Adrenal gland (tissue), 19 donors: ENCODE measurements around the gene TNFAIP8L3. TPM values are rescaled to one million over a fixed set of nuclear protein-coding genes. Genes with fewer than 3 reads are reported as not detected.
"Not testable (repeated sequence)": the region's sequence is repeated elsewhere in the genome, so short reads cannot be mapped to it uniquely, and the experiment has no call there.

Experiments used
- DNase-seq, 7 donors: peaks; one replicate each; pipeline ENCODE4 v3.0.0-alpha.2; 2019 to 2020
- H3K27ac ChIP-seq, 5 donors: fragments of 200-600 bp; sonication (generic) in 4 of 5; 1 replicate in 3 of 5; 2 replicates in 2 of 5; pipeline versions ENCODE4 v1.5.1 to v1.8.0; 2016 to 2020; ENCODE audit warnings: mild to moderate bottlenecking in 1 of 5
- H3K27me3 ChIP-seq: fragments of 200-600 bp; 2 replicates; pipeline ENCODE4 v1.8.0; 2021
- H3K36me3 ChIP-seq, 2 donors: fragments of 200-600 bp; replicated peaks in 1 of 2; 1 replicate in 1 of 2; 2 replicates in 1 of 2; pipeline versions ENCODE4 v1.5.1 to v1.8.0; 2018 to 2022
- H3K4me1 ChIP-seq, 2 donors: fragments of 200-600 bp; replicated peaks in 1 of 2; 1 replicate in 1 of 2; 2 replicates in 1 of 2; pipeline versions ENCODE4 v1.5.1 to v1.8.0; 2018 to 2021
- H3K4me3 ChIP-seq, 4 donors: fragments of 200-600 bp; sonication (generic) in 3 of 4; one replicate each; pipeline ENCODE4 v1.5.1; 2016 to 2018
- H3K9me3 ChIP-seq, 3 donors: fragments of 200-600 bp; sonication (generic) in 1 of 3; replicated peaks in 1 of 3; 1 replicate in 2 of 3; 2 replicates in 1 of 3; pipeline versions ENCODE4 v1.5.1 to v1.8.0; 2016 to 2021
- POLR2A ChIP-seq, 2 donors: fragments of 450-650 bp; IDR thresholded peaks; one replicate each; pipeline ENCODE4 v1.6.1; 2017; ENCODE audit warnings: antibody characterized with exemption in 2 of 2, mild to moderate bottlenecking in 2 of 2, moderate library complexity in 1 of 2
- WGBS, 4 donors: extraction: QIAGEN DNeasy Blood & Tissue Kit in 2 of 4; methylation state at CpG; one replicate each; pipeline versions ENCODE4 v1.1.5 to v1.1.7; 2013 to 2017; 5-methylcytosine and 5-hydroxymethylcytosine counted together
- intact Hi-C, 2 donors: fragments of 100-400 bp; cut with DNase I; formaldehyde crosslinking; loops; one replicate each; pipeline versions ENCODE4 v1.14.1 to v1.15.0; 2022 to 2023
- long read RNA-seq, 10 donors: library from polyadenylated mRNA in 3 of 10; unstranded in 2 of 10; stranded (forward) in 1 of 10; transcript quantifications; one replicate each; pipeline ENCODE4 v2.0.0 and lab custom pipeline, GENCODE V29; 2021 to 2026
- polyA plus RNA-seq, 3 donors: library from polyadenylated mRNA; stranded (reverse); fragments of 200-250 nt in 2 of 3; fragments of 350-450 nt in 1 of 3; fragmentation: Illumina TruSeq in 1 of 3; extraction: RNeasy Lipid Tissue Mini Kit (QIAGEN cat#74804) in 1 of 3; gene quantifications; one replicate each; pipeline ENCODE4 v1.2.3, GENCODE V29; 2013 to 2014
- total RNA-seq, 9 donors: library from RNA; depleted of rRNA in 4 of 9; stranded (reverse); fragments of >200 nt in 4 of 9; fragments of 120-200 nt in 1 of 9; fragmentation: NEBNext Ultra II Directional in 1 of 9; extraction: Animal tissue kit (Norgen Biotek cat#: 25700) in 1 of 9; gene quantifications; one replicate each; pipeline versions ENCODE4 v1.1.0 to v1.2.4, GENCODE V29; 2013 to 2023
- TF ChIP-seq, protein P1 (sequence below), 6 experiments: fragments of 450-650 bp in 4 of 6; fragments of 200-600 bp in 2 of 6; sonication (generic) in 1 of 6; IDR thresholded peaks; 1 replicate in 5 of 6; 2 replicates in 1 of 6; pipeline versions ENCODE4 v1.5.1 to v1.8.0; 2016 to 2021; ENCODE audit warnings: antibody characterized with exemption in 6 of 6, mild to moderate bottlenecking in 2 of 6, moderate library complexity in 1 of 6
- donor health status: healthy with polysubstance abuse.
- donor health status: Bipolar disorder and iron deficiency.
- donor health status: DM: yes; HTN: yes; CAD: no.
- donor health status: DM: no; HTN: no; CAD: no.
- donor health status: DM: no; HTN: no; CAD: no.
- donor health status: DM: yes; HTN: yes; CAD: no.

The TNFAIP8L3 gene
- total RNA-seq (1 to 10 TPM; 1.1 to 9.5 (median 3.8) TPM), polyA plus RNA-seq (1 to 10 TPM; 1.4 to 4.1 (median 2.0) TPM)
- long read RNA-seq, donor 1, transcript TNFAIP8L3-202 (2 exons, 2,002 nt) = major isoform, 5 of 5 reads
- long read RNA-seq, donor 1, partial matches to known transcripts = 0 of 5 reads
- long read RNA-seq, donor 1, other reads (novel, unspliced or antisense) = 0 of 5 reads
- long read RNA-seq, donor 2, partial matches to known transcripts = 0 of 3 reads
- long read RNA-seq, donor 2, other reads (novel, unspliced or antisense) = 0 of 3 reads
- long read RNA-seq, donor 3, transcript TNFAIP8L3-202 (2 exons, 2,002 nt) = major isoform, 5 of 5 reads
- long read RNA-seq, donor 3, partial matches to known transcripts = 0 of 5 reads
- long read RNA-seq, donor 3, other reads (novel, unspliced or antisense) = 0 of 5 reads
- long read RNA-seq, donor 4, partial matches to known transcripts = 0 of 1 reads
- long read RNA-seq, donor 4, other reads (novel, unspliced or antisense) = 1 of 1 reads
- long read RNA-seq, donor 5, transcript TNFAIP8L3-202 (2 exons, 2,002 nt) = major isoform, 7 of 7 reads
- long read RNA-seq, donor 5, partial matches to known transcripts = 0 of 7 reads
- long read RNA-seq, donor 5, other reads (novel, unspliced or antisense) = 0 of 7 reads
- long read RNA-seq, donor 6, partial matches to known transcripts = 0 of 4 reads
- long read RNA-seq, donor 6, other reads (novel, unspliced or antisense) = 1 of 4 reads
- long read RNA-seq, donor 7, transcript TNFAIP8L3-202 (2 exons, 2,002 nt) = major isoform, 5 of 5 reads
- long read RNA-seq, donor 7, partial matches to known transcripts = 0 of 5 reads
- long read RNA-seq, donor 7, other reads (novel, unspliced or antisense) = 0 of 5 reads
- long read RNA-seq, donor 8, transcript TNFAIP8L3-202 (2 exons, 2,002 nt) = major isoform, 10 of 10 reads
- long read RNA-seq, donor 8, partial matches to known transcripts = 0 of 10 reads
- long read RNA-seq, donor 8, other reads (novel, unspliced or antisense) = 0 of 10 reads
- long read RNA-seq, donor 9, partial matches to known transcripts = 0 of 4 reads
- long read RNA-seq, donor 9, other reads (novel, unspliced or antisense) = 0 of 4 reads
- long read RNA-seq, donor 10 = 0 reads

DNA sequence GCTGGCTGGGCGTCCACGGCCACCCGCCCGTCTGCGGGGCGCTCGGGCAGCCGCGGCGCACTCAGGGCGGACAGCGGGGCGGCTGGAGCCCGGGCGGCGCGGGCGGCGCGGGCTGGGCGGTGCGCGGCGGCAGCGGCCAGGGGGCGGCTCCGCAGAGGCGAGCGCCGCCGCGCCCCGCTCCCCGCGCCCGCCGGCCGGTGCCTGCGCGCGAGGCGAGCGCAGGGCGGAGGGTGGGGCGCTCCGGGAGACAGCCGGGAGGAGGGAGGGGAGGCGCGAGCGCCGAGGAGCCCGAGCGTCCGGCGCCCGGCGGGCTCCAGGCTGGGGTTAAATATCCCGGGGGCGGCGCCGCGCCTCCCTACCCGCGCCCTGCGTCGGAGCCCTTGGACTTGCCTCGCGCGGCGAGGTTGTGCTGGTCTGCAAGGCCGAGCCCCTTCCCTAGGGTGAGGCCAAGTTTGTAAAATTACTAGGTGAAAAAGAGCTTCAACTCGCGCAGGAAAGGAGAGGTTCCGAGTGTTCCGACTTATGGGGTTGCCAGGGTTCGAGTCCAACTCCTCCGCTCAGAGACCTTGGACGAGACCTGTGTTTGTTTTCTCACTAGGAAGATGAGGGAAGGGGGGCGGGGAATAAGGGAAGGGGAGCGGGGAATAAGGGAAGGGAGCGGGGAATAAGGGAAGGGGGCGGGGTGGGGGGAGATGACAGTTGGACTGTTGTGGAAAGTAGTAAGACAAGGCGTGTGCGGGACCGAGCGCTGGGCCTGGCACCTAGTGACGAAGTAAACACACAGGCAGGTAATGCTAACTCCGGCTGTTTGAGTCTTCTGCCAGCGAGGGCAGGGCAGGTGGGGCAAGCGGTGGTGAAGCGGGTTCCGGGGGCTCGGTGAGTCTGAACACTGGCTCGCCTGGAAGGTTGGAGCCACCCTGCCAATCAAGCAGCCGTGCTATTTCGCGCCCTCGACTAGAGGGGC is at the start of gene TNFAIP8L3:
Gene TNFAIP8L3, minus strand, starts transcription at position 301 of the 964 bp plus-strand sequence. CDS start 311 bp downstream, outside the sequence.
- intact Hi-C loops = no loop called here
- H3K4me3 ChIP-seq = peak within 1 kb of the TSS in 2 of 4 donors; percentile 21 to 70
- no peak for TF ChIP-seq POLR2A (IDR thresholded peaks at IDR 0.05)
- DNase-seq = peak in 1 of 7 donors; percentile 22
- H3K36me3 ChIP-seq = no peaks in the 10 kb centered on the region
- peaks cover 34% of the 10 kb centered on the region for H3K27me3 ChIP-seq
- 2 to 7% (median 3%) methylated on average over 34 to 98 of the region's 98 CpGs for WGBS, 4 donors
- no peaks in the 10 kb centered on the region for H3K9me3 ChIP-seq
- peaks cover 0 to 6% of the 10 kb centered on the region in 2 donors for H3K4me1 ChIP-seq
- peak within 1 kb of the TSS in 1 of 5 donors; percentile 77 for H3K27ac ChIP-seq

- H3K27me3 ChIP-seq = no peaks in the 10 kb centered on the region
- DNase-seq = no peak
- intact Hi-C loops = no loop called here
- TF ChIP-seq, protein P1, sequence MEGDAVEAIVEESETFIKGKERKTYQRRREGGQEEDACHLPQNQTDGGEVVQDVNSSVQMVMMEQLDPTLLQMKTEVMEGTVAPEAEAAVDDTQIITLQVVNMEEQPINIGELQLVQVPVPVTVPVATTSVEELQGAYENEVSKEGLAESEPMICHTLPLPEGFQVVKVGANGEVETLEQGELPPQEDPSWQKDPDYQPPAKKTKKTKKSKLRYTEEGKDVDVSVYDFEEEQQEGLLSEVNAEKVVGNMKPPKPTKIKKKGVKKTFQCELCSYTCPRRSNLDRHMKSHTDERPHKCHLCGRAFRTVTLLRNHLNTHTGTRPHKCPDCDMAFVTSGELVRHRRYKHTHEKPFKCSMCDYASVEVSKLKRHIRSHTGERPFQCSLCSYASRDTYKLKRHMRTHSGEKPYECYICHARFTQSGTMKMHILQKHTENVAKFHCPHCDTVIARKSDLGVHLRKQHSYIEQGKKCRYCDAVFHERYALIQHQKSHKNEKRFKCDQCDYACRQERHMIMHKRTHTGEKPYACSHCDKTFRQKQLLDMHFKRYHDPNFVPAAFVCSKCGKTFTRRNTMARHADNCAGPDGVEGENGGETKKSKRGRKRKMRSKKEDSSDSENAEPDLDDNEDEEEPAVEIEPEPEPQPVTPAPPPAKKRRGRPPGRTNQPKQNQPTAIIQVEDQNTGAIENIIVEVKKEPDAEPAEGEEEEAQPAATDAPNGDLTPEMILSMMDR (IDR thresholded peaks at IDR 0.05) = no peak
- TF ChIP-seq POLR2A (IDR thresholded peaks at IDR 0.05) = no peak
- H3K4me3 ChIP-seq = no peak overlapping the region
- 60 to 85% (median 67%) methylated on average over 3 of the region's 3 CpGs for WGBS, 4 donors
- no peaks in the 10 kb centered on the region for H3K4me1 ChIP-seq
- no peaks in the 10 kb centered on the region for H3K9me3 ChIP-seq
- H3K27ac ChIP-seq = no peak overlapping the region
- H3K36me3 ChIP-seq = no peaks in the 10 kb centered on the region
Observed at GRCh38 chr15:51144021-51144532, 49.4 kb upstream of the TNFAIP8L3 start.

GRCh38 chr15:51140347-51140746 is 45.6 kb upstream of the TNFAIP8L3 start:
- intact Hi-C loops, H3K4me1 ChIP-seq, H3K27me3 ChIP-seq, H3K4me3 ChIP-seq, H3K27ac ChIP-seq, H3K36me3 ChIP-seq, DNase-seq, H3K9me3 ChIP-seq: not testable (repeated sequence)
- 57 to 93% (median 75%) methylated on average over 2 of the region's 2 CpGs for WGBS, 4 donors

DNA sequence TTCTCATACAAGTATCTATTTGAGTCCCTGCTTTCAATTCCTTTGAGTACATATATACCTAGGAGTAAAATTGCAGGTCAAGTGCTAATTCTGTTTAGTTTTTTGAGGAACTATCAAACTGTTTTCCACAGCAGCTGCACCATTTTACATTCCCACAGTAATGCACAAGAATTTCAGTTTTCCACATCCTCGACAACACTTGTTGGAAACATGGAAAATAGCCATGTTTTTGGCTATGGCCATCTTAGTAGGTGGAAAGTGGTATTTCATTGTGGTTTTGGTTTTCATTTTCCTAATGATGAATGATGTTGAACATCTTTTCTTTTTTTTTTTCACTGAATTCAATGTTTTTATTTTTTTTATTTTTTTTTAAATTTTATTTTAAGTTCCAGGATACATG is 44.4 kb upstream of the TNFAIP8L3 start:
- H3K4me1 ChIP-seq = peaks cover 0 to 2% of the 10 kb centered on the region in 2 donors
- H3K27ac ChIP-seq = no peak overlapping the region
- H3K36me3 ChIP-seq = no peaks in the 10 kb centered on the region
- H3K27me3 ChIP-seq = no peaks in the 10 kb centered on the region
- H3K4me3 ChIP-seq = no peak overlapping the region
- H3K9me3 ChIP-seq = no peaks in the 10 kb centered on the region
- WGBS, 4 donors = 85 to 91% (median 88%) methylated on average over 1 of the region's 1 CpG
- intact Hi-C loops = no loop called here
- no peak for DNase-seq
- TF ChIP-seq POLR2A (IDR thresholded peaks at IDR 0.05) = no peak
- TF ChIP-seq, protein P1 (IDR thresholded peaks at IDR 0.05) = no peak
